GM12864 (cell line): Measurements from ENCODE around the gene ARL3.

ENCODE experiments used
- DNase-seq: peaks from one replicate; pipeline ENCODE4 v3.0.0-alpha.2; 2011; ENCODE audit warnings: low read depth
- H3K4me3 ChIP-seq: 2 replicates; pipeline ENCODE4 v1.5.1; 2011; ENCODE audit warnings: mild to moderate bottlenecking, low read depth, low read length, control low read depth
- TF ChIP-seq, protein P1 (sequence below): IDR thresholded peaks from 2 replicates; pipeline ENCODE4 v1.5.1; 2011; ENCODE audit warnings: low read depth, mild to moderate bottlenecking, moderate library complexity, low read length, control low read depth, inconsistent platforms; ENCODE audit errors: missing control alignments

Gene ARL3

DNA sequence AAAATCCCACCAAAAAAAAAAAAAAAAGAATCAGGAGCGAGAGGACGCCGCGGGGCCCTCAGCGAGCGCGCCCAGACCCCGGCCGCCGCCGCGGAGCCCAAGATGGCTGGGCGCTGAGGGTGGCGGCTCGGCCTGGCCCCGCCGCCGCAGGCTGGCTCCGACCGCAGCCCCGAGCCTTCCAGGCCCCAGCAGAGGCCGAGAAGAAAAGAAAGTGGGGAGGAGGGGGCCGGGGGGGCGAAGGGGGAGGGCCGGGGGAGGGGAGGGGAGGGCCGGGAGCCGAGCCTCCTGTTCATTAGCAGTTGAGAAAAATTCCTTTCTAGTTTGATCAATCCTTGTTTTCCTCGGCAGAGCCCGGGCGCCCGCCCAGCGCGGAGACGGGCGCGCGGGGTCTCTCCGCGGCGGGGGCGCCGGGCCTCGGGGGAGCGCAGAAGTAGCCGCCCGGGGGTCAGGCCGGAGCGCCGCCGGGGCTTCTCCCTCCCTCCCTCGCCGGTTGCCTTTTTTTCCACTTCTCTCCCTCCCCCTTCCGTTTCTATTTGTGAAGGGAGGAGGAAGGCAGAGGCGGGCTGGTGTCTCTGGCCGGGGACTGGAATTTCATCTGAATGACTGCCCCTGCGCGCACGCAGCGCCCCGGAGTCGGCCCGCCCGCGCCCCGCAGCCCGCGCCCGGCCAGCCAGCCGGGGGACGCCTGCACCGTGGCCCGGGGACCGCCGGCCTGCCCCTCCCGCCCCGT is 70.7 kb downstream of the ARL3 start:
- H3K4me3 ChIP-seq, result peak overlapping the region; percentile 67
- no peak for DNase-seq
- TF ChIP-seq, protein P1, sequence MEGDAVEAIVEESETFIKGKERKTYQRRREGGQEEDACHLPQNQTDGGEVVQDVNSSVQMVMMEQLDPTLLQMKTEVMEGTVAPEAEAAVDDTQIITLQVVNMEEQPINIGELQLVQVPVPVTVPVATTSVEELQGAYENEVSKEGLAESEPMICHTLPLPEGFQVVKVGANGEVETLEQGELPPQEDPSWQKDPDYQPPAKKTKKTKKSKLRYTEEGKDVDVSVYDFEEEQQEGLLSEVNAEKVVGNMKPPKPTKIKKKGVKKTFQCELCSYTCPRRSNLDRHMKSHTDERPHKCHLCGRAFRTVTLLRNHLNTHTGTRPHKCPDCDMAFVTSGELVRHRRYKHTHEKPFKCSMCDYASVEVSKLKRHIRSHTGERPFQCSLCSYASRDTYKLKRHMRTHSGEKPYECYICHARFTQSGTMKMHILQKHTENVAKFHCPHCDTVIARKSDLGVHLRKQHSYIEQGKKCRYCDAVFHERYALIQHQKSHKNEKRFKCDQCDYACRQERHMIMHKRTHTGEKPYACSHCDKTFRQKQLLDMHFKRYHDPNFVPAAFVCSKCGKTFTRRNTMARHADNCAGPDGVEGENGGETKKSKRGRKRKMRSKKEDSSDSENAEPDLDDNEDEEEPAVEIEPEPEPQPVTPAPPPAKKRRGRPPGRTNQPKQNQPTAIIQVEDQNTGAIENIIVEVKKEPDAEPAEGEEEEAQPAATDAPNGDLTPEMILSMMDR, result no peak

DNA sequence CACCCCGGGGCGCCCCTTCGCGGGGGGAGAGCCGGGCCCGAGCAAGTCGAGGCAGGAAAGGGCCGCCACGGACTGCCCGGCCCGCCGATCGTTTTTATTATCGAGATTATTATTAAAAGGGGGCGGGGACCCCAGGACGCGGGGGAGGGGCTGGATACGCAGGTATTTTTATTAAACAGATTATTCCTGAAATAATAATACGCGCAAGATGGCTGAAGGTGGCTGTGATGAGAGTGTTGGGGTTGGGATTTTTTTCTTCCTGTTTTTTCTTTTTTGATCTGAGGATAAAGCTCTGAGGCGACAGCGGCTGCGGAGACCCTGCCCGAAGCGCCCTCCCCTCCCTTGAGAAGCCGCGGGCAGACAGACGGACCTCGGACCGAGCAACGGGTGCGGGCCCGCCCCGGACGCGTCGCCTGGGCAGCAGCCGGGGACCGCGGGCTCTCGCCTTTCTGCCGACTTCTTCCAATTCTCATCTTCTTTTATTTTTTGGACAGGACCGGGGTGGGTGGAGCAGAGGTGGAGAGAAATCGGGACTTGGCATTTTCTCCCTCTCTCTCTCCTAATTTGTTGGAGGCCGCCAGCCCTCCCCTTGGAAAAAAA is 71.4 kb downstream of the ARL3 start:
- TF ChIP-seq, protein P1, result no peak
- no peak for DNase-seq
- H3K4me3 ChIP-seq, result peak overlapping the region; percentile 67

DNA sequence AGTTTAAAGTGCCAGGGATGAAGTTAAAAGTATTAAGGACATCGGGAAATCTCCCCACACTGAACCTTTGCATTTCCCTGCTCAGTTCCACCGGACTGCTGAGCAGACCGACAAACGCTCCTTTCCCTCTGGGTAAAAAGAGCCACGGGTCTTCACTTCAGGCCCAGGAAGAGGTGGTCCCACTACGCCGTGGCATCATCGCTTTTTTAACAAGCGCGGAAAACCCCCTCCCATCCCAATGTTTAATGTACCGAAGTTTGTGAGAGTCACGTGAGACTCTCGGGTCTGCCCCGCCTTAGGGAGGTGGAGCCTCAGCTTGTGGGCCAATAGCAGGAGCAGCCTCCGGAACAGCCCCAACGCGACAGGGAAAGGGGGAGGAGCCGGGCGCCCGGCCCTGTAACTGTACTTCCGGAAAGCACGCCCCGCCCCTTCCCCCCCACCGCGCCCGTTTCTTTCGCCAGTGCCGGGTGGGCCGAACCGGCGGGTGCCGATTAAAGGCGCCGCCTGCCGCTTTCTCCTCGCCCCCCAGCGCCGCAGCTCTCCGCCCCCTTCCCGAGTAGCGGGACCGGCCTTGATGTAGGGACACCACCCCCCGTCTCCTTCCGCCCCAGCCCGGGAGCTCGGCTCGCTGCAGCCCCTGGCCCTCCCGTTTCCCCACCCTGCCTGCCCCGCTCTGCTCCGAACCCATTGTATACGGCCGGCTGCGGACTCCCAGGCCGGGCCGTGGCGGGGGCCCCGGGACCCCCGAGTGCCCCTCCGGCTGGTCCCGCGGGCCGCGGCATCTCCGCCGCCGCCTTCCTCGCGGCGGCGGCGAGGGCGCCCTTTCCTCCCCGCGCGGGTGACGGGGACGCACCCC is 72.1 kb downstream of the ARL3 start:
- DNase-seq, result peak; percentile 90
- TF ChIP-seq, protein P1, result no peak
- H3K4me3 ChIP-seq, result peak overlapping the region; percentile 67

DNA sequence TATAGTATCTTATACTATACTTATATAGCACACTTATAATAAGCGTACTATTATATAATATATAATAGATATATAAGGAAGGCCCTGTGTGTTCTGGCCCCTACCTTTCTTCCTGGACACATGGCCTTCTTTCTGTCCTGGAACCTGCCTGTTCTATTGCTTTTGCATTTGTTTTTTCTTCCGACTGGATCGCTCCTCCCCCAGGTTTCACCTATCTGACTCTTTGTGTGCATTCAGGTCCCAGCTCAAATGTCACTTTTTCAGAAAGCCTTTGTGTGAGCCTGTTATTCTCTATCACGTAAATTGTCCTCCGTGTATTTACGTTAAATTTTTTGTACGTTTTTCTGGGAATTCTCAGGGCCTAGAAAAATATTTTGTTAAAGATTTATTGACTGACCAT is 72.8 kb downstream of the ARL3 start:
- DNase-seq, result no peak

DNA sequence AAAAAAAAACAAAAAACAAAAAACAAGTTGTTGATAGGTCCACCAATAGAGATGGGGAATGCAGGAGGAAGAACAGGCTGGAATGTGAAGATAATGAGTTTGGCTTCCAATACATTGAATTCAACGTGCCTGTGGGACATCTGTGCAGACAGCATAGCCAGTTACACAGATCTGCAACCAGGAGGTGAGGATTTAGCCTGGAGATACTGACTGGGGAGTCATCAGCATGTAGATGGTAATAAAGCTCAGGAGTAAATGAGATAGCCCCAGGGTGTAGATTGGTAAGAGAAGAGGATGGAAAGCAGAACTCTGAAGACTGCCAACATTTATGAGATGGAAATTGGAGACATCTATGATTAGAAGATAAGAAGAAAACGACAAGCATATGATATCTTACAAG is 74.7 kb downstream of the ARL3 start:
- TF ChIP-seq, protein P1, result no peak
- H3K4me3 ChIP-seq, result no peak overlapping the region
- DNase-seq, result no peak

More for the DNA sequence above, 72.8 kb downstream of the ARL3 start:
- TF ChIP-seq, protein P1, result no peak
- H3K4me3 ChIP-seq, result peak overlapping the region; percentile 64; the same call in 1 of the 2 replicates

DNA sequence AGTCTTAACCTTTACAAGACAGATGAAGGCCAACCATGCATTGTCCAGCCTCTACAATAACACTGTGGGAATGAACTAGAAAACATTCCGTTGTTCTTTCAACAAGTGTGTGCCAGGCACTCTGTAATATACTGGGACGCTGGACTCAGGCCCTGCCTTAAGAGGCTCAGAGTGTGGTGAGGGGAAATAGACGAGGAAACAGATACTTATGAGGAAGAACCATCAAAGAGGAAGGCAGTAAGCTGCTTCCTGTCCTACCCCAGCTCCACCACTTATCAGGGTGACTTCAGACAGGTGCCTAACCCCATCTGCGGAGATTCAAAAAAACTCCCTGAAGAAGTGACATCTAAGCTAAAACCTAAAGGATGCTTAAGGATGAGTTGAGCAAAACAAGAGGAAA is 78.8 kb downstream of the ARL3 start:
- DNase-seq, result no peak
- no peak overlapping the region for H3K4me3 ChIP-seq
- TF ChIP-seq, protein P1, result no peak
